Pancreas (tissue), 10 donors: ENCODE measurements around the gene ATP1B3. TPM values are rescaled to one million over a fixed set of nuclear protein-coding genes. Genes with fewer than 3 reads are reported as not detected.
A peak's percentile ranks its signal among the peaks of the same experiment; 100 is the strongest.

Experiments
- ATAC-seq, 4 donors: fragments of 200-7000 bp; cut with Tn5 transposase; one replicate each; pipeline versions ENCODE4 v1.8.0 to v1.9.1; 2020; ENCODE audit warnings: mild to moderate bottlenecking in 4 of 4, moderate library complexity in 4 of 4
- DNase-seq, 6 donors: peaks; one replicate each; pipeline ENCODE4 v3.0.0-alpha.2; 2020
- FAIRE-seq: peaks from 2 replicates; lab custom pipeline; 2012; peaks lifted over from hg19 to GRCh38; lab: Jason Lieb, UNC
- H3K27ac ChIP-seq, 4 donors: fragments of 200-600 bp; sonication (generic); 1 replicate in 3 of 4; 2 replicates in 1 of 4; pipeline versions ENCODE4 v1.5.0 to v1.8.0; 2020
- H3K27me3 ChIP-seq, 4 donors: fragments of 200-600 bp; one replicate each; pipeline ENCODE4 v1.8.0; 2021
- H3K36me3 ChIP-seq, 3 donors: fragments of 200-600 bp; sonication (generic) in 1 of 3; one replicate each; pipeline versions ENCODE4 v1.5.0 to v1.8.0; 2020 to 2021
- H3K4me1 ChIP-seq, 3 donors: fragments of 200-600 bp; one replicate each; pipeline ENCODE4 v1.8.0; 2021
- H3K4me3 ChIP-seq, 4 donors: fragments of 200-600 bp; sonication (generic) in 2 of 4; one replicate each; pipeline versions ENCODE4 v1.5.0 to v1.8.0; 2020 to 2021
- H3K9me3 ChIP-seq, 4 donors: fragments of 200-600 bp; one replicate each; pipeline ENCODE4 v1.8.0; 2021
- CTCF ChIP-seq, 4 donors: fragments of 200-600 bp; sonication (generic) in 3 of 4; IDR thresholded peaks; one replicate each; pipeline versions ENCODE4 v1.5.0 to v1.8.0; 2021; ENCODE audit warnings: antibody characterized with exemption in 4 of 4
- WGBS, 2 donors: extraction: QIAGEN DNeasy Blood & Tissue Kit; methylation state at CpG; one replicate each; pipeline ENCODE4 v1.1.7; 2013; 5-methylcytosine and 5-hydroxymethylcytosine counted together
- intact Hi-C, 3 donors: fragments of 100-400 bp; cut with DNase I; formaldehyde crosslinking; loops; one replicate each; pipeline versions ENCODE4 v1.11.1 to v1.14.2; 2022
- polyA plus RNA-seq, 2 donors: library from polyadenylated mRNA; stranded (reverse); fragments of 200-250 nt; gene quantifications; one replicate each; pipeline ENCODE4 v1.2.3, GENCODE V29; 2013
- total RNA-seq, 6 donors: library from RNA; stranded (reverse); fragmentation: NEBNext Ultra II Directional in 4 of 6; extraction: Animal tissue kit (Norgen Biotek cat#: 25700) in 4 of 6; gene quantifications; one replicate each; pipeline versions ENCODE4 v1.2.1 to v1.2.4, GENCODE V29; 2021 to 2023
- donor health status: healthy with polysubstance abuse.
- donor health status: DM: no; HTN: no; CAD: no; lungs with moderate emphysema.
- donor health status: DM: no; HTN: no; CAD: no.
- donor health status: control.
- donor health status: control.
- donor health status: Bipolar disorder and iron deficiency.
- donor health status: DM: yes; HTN: yes; CAD: no.
- donor health status: DM: no; HTN: no; CAD: no.
- donor health status: DM: no; HTN: no; CAD: no.
- donor health status: DM: yes; HTN: yes; CAD: no.

Gene ATP1B3
- total and polyA plus RNA-seq, 8 donors = 6.7 to 53.0 (median 21.2) TPM

DNA sequence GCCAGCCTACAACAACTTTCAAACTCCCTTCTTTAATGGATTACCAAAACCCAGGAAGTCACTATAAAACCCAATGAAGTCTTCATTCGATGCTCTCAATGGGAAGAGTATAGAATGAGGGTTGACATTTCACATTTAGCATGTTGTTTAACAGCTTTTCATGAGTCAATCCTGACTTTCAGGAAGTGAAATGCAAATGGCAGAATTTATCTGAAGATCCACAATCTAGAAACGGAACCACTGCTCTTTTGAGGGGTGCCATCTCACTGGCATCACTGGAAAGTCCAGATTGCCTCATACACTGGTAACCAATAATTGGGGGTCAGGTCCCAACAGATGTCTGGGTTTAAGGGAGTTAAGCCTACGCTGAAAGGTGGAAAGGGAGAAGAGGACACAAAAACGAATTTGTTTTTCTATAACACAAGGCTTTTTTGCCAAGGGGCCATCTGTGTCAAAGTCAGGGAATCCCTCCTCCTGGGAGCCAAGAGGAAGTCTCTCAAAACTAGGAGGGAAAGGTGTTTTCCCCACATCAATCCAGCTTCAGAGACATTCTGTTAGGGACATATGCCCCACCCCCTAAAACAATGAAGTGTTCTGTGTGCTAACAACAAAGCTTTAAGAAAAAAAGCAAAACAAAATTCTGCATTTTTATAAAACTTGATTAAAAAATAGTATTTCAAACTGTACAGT, 12.0 kb upstream of the ATP1B3 start:
- Histone ChIP-seq H3K4me3 (no peak overlapping the region), H3K36me3 (no peaks in the 10 kb centered on the region), H3K9me3 (no peaks in the 10 kb centered on the region), H3K27me3 (no peaks in the 10 kb centered on the region), H3K27ac (no peak overlapping the region), H3K4me1 (no peaks in the 10 kb centered on the region)
- DNase-seq = no peak
- no peak for TF ChIP-seq CTCF (IDR thresholded peaks at IDR 0.05)
- intact Hi-C loops = no loop called here
- no peak for ATAC-seq
- no peak for FAIRE-seq
- 57% methylated on average over 4 of the region's 4 CpGs for WGBS, 2 donors

DNA sequence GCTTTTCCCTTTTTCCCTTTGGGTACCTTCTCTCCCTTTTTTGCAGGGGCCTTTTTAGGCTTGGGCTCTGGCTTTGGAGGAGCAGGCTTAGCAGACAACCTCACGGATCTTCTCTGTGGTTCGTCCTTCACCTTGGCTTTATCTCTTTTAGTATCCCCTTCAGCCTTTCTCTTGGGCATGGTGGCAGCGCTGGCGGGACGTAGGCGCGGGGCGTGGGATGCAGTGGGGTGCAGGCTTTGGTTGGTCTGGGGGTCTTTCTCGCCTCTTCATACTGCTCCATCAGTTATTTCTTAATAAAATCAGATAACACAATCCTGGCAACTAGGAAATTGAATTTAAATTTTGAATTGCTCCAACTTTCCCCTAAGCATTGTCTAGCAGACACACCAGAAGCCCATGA, 11.3 kb upstream of the ATP1B3 start:
- no peak for ATAC-seq
- no peak for TF ChIP-seq CTCF (IDR thresholded peaks at IDR 0.05)
- Histone ChIP-seq H3K9me3 (no peaks in the 10 kb centered on the region), H3K27me3 (no peaks in the 10 kb centered on the region), H3K4me3 (no peak overlapping the region), H3K27ac (no peak overlapping the region), H3K36me3 (no peaks in the 10 kb centered on the region), H3K4me1 (no peaks in the 10 kb centered on the region)
- FAIRE-seq = no peak
- DNase-seq = no peak
- WGBS, 2 donors = 85 to 91% methylated on average over 9 of the region's 9 CpGs
- intact Hi-C loops = no loop called here

- H3K4me1 ChIP-seq = peaks cover 0 to 4% (median 2%) of the 10 kb centered on the region in 3 donors
- H3K27ac ChIP-seq = no peak overlapping the region
- no peaks in the 10 kb centered on the region for H3K9me3 ChIP-seq
- no peak for TF ChIP-seq CTCF (IDR thresholded peaks at IDR 0.05)
- ATAC-seq = no peak
- H3K4me3 ChIP-seq = no peak overlapping the region
- 75 to 80% methylated on average over 6 of the region's 6 CpGs for WGBS, 2 donors
- DNase-seq = no peak
- no peaks in the 10 kb centered on the region for H3K36me3 ChIP-seq
- no peak for FAIRE-seq
- intact Hi-C loops = no loop called here
- no peaks in the 10 kb centered on the region for H3K27me3 ChIP-seq
Measured at GRCh38 chr3:141870091-141870687, 6.3 kb upstream of the ATP1B3 start.

GRCh38 chr3:141875374-141875892, 1.0 kb upstream of the ATP1B3 start:
- Histone ChIP-seq H3K36me3 (no peaks in the 10 kb centered on the region), H3K4me1 (peaks cover 0 to 12% (median 10%) of the 10 kb centered on the region in 3 donors), H3K9me3 (no peaks in the 10 kb centered on the region), H3K27me3 (no peaks in the 10 kb centered on the region), H3K27ac (peak overlapping the region; percentile 88 to 93 (median 91)), H3K4me3 (peak overlapping the region; percentile 57 to 94 (median 77))
- peak; percentile 85 to 95 (median 89) for ATAC-seq
- peak; percentile 88 for FAIRE-seq
- WGBS, 2 donors = 0% methylated on average over 19 of the region's 19 CpGs
- intact Hi-C loops = no loop called here
- peak; percentile 70 to 90 (median 80) for DNase-seq
- TF ChIP-seq CTCF (IDR thresholded peaks at IDR 0.05) = peak; percentile 49 to 75 (median 74)
